Mucosa of stomach (tissue), 1 donor: Measurements from ENCODE around the gene CBX5.
"Not testable (repeated sequence)": the region's sequence is repeated elsewhere in the genome, so short reads cannot be mapped to it uniquely, and the experiment has no call there.

Source experiments
- H3K27me3 ChIP-seq: one replicate; pipeline ENCODE4 v1.7.0; 2013; ENCODE audit warnings: mild to moderate bottlenecking, low read length; ENCODE audit not compliant: control insufficient read depth, insufficient read depth
- H3K36me3 ChIP-seq: one replicate; pipeline ENCODE4 v1.7.0; 2013; ENCODE audit warnings: low read length; ENCODE audit not compliant: control insufficient read depth, insufficient read depth
- H3K4me1 ChIP-seq: one replicate; pipeline ENCODE4 v1.7.0; 2013; ENCODE audit warnings: mild to moderate bottlenecking, low read length; ENCODE audit not compliant: control insufficient read depth, insufficient read depth
- H3K4me3 ChIP-seq: one replicate; pipeline ENCODE4 v1.7.0; 2013; ENCODE audit warnings: low read length
- H3K9ac ChIP-seq: one replicate; pipeline ENCODE4 v1.7.0; 2013; ENCODE audit warnings: mild to moderate bottlenecking, low read length, moderate library complexity
- H3K9me3 ChIP-seq: one replicate; pipeline ENCODE4 v1.7.0; 2013; ENCODE audit warnings: mild to moderate bottlenecking, low read length, moderate library complexity; ENCODE audit not compliant: control insufficient read depth
- donor health status: Pancreatic carcinoma.

CBX5 gene

GRCh38 chr12:54227927-54228326, 52.0 kb downstream of the CBX5 start:
- not testable (repeated sequence) for H3K36me3 ChIP-seq, H3K4me3 ChIP-seq, H3K4me1 ChIP-seq, H3K27me3 ChIP-seq, H3K9ac ChIP-seq, H3K9me3 ChIP-seq

DNA sequence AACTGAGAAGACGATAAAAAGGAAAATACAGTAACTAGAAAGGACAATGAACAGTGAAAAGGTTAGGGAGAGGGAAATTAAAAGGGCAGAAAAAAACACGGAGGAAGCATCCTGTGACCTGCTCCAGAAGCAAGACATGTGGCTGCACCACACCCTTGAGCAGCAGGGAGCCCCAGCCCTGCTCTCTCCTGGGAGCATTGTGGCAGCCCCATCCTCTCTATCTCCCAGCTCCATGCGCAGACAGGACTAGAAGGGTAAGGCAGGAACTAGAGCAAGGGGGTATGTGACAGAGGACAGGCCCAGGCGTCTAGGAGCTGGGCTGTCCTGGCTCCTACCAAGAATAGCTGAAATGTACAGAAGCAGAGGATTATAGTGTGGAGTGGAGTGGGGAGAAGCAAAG, 52.5 kb downstream of the CBX5 start:
- Histone ChIP-seq H3K36me3 (no peaks in the 10 kb centered on the region), H3K9ac (no peak overlapping the region), H3K4me3 (no peak overlapping the region), H3K27me3 (no peaks in the 10 kb centered on the region), H3K4me1 (no peaks in the 10 kb centered on the region), H3K9me3 (no peaks in the 10 kb centered on the region)

DNA sequence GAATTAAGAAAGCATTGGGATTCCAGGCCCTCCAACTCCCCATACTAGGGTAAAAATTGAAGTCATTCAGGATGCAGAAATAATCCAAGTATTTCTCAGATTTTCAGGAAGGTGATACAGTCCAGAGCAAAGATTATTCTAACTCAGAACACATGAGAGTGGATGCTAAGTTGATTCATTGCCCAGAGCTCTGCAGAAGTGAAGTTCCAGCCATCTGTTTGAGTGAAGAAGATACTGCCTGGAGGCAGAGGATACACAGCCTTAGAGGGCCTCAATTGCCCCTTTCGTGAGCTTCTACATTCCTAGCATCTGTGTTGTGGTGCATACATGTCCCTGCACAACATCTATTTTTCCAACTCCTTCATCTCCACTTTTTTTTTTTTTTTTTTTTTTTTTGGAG, 54.3 kb downstream of the CBX5 start:
- no peaks in the 10 kb centered on the region for H3K36me3 ChIP-seq
- no peak overlapping the region for H3K9ac ChIP-seq
- H3K9me3 ChIP-seq: no peaks in the 10 kb centered on the region
- no peaks in the 10 kb centered on the region for H3K4me1 ChIP-seq
- H3K4me3 ChIP-seq: no peak overlapping the region
- H3K27me3 ChIP-seq: peaks cover 5% of the 10 kb centered on the region

DNA sequence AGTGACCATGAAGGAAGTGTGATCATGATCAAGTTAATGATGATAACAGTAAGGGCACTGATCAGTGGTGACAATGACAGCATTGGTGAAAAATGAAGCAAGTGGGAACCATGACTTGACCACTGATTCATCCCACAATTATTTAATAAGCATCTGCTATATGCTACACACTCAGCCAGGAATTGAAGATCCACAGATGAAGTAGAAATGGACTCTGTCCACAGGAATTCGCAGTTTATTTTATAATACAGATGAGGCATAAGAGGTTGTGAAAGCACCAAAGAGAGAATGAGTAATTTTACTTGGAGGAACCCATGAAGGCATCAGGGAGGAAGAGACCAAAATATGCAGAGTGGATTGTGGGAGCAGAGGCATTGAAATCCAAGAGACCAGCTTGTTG, 57.3 kb downstream of the CBX5 start:
- H3K36me3 ChIP-seq: no peaks in the 10 kb centered on the region
- no peak overlapping the region for H3K9ac ChIP-seq
- H3K9me3 ChIP-seq: no peaks in the 10 kb centered on the region
- H3K4me1 ChIP-seq: peaks cover 3% of the 10 kb centered on the region
- peaks cover 21% of the 10 kb centered on the region for H3K27me3 ChIP-seq
- H3K4me3 ChIP-seq: no peak overlapping the region

GRCh38 chr12:54221402-54221984, 58.4 kb downstream of the CBX5 start:
- Histone ChIP-seq H3K27me3 (peaks cover 31% of the 10 kb centered on the region), H3K9ac (no peak overlapping the region), H3K36me3 (no peaks in the 10 kb centered on the region), H3K9me3 (no peaks in the 10 kb centered on the region), H3K4me3 (no peak overlapping the region), H3K4me1 (peaks cover 13% of the 10 kb centered on the region)

- H3K4me1 ChIP-seq: peaks cover 13% of the 10 kb centered on the region
- no peak overlapping the region for H3K9ac ChIP-seq
- no peaks in the 10 kb centered on the region for H3K9me3 ChIP-seq
- H3K4me3 ChIP-seq: no peak overlapping the region
- peaks cover 40% of the 10 kb centered on the region for H3K27me3 ChIP-seq
- no peaks in the 10 kb centered on the region for H3K36me3 ChIP-seq
Measured at GRCh38 chr12:54220567-54220966, 59.4 kb downstream of the CBX5 start.

DNA sequence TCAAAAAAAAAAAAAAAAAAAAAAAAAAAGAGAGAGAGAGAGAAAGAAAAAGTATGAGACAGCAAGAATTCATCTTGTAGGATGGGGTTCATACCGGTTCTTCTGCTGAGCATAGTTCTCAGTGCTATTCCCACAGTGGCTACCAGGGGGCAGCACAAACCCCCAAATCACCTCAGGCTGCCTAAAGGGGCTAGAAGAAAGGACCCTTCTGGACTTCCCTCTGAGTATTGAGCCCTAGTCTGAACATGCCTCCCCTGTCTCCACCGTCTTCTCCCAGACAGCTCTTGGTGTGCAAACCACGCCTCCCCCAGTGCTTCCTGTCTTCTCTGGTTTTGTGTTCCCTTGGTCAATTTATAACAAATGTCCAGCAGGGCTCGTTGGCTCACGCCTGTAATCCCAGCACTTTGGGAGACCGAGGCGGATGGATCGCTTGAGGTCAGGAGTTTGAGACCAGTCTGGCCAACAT, 59.8 kb downstream of the CBX5 start:
- peaks cover 13% of the 10 kb centered on the region for H3K4me1 ChIP-seq
- H3K27me3 ChIP-seq: peaks cover 43% of the 10 kb centered on the region
- no peak overlapping the region for H3K9ac ChIP-seq
- no peaks in the 10 kb centered on the region for H3K9me3 ChIP-seq
- H3K4me3 ChIP-seq: no peak overlapping the region
- H3K36me3 ChIP-seq: no peaks in the 10 kb centered on the region

- H3K9me3 ChIP-seq: no peaks in the 10 kb centered on the region
- no peak overlapping the region for H3K9ac ChIP-seq
- peaks cover 13% of the 10 kb centered on the region for H3K4me1 ChIP-seq
- H3K27me3 ChIP-seq: peaks cover 57% of the 10 kb centered on the region
- H3K4me3 ChIP-seq: no peak overlapping the region
- no peaks in the 10 kb centered on the region for H3K36me3 ChIP-seq
Measured at GRCh38 chr12:54217774-54218241, 62.1 kb downstream of the CBX5 start.

DNA sequence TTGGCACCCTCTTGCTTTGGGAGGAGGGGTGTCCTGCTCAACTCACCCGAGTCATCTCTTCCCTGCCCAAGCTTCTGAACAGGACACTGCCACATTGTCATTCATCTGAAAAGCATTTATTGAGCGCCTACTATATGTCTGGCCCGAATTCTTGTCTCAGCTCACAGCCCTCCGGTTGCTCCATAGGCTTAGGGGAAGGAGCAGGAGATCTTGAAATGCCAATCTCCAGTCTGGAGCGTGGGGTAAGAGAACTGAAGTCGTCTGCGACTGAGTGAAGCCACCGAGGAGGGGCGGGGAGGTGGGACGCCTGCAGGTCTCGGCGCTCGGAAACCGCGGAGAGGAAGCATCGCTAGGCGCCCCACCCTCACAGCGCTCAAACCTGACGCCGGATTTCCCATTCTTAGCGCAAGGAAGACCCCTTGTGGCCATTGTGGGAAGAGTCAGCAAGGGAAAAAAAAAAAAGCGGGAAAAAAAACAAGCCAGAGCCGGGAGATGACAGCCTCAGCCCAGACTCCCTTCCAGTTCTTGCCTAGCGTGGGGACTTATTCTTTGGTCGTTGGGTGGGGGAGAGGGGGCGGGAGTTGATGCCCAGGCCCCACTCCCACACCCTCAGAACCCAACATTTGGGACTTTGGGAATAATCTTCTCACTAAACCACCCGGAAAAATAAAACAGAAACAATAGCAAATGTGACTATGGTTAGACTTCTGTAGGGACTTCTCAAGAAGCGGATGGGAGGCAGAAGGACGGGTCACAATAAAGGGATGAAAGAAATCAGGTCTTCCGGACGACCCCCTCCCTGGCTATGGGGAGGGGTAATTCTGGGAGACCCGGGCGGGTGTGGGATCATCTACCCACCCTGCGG, 62.9 kb downstream of the CBX5 start:
- Histone ChIP-seq H3K4me3 (no peak overlapping the region), H3K9me3 (no peaks in the 10 kb centered on the region), H3K9ac (no peak overlapping the region), H3K4me1 (peaks cover 13% of the 10 kb centered on the region), H3K27me3 (peaks cover 62% of the 10 kb centered on the region), H3K36me3 (no peaks in the 10 kb centered on the region)

- Histone ChIP-seq H3K9ac (no peak overlapping the region), H3K4me3 (no peak overlapping the region), H3K36me3 (no peaks in the 10 kb centered on the region), H3K27me3 (peaks cover 69% of the 10 kb centered on the region), H3K4me1 (peaks cover 13% of the 10 kb centered on the region), H3K9me3 (no peaks in the 10 kb centered on the region)
Measured at GRCh38 chr12:54215989-54216796, 63.7 kb downstream of the CBX5 start.

DNA sequence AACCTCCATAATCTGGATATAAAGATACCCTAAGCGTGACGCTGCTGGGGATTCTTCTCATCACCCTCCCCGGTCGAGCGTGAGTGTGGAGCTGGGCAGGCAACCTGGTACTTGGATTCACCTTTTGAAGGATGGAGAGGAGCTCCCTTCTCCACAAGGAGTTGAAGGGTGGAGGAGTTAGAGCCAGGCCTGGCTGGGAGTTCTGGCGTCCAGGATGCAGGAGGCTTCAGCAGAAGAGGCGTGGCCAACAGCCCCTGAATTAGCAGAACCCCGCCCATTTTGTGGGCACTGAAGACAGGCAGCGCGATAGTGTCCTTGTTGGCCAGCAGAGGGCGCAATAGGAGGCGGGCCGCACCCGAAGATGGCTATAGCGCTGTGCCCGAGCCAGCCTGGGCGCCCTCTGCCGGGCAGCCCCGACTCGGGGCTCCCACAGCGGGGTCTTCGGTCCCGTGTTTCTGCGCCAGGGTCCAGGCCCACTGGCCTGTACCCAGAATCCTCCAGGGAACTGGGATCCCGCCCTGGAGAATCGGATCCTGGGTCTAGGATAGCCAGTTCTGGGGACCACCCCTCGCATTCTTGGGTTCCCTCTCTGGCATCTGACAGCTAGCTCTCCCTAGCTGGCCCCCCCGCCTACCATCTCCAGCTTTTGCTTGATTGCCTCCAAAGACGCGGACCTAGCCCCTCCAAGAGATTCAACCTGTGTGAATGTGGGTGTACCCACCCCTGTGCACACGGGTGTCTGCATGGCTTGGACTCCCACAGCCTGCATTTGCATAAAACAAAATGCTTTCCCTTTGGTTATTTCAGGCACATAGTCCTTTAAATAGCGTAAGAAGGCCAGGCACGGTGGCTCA, 65.1 kb downstream of the CBX5 start:
- Histone ChIP-seq H3K9me3 (no peaks in the 10 kb centered on the region), H3K9ac (no peak overlapping the region), H3K4me3 (no peak overlapping the region), H3K36me3 (no peaks in the 10 kb centered on the region), H3K4me1 (peaks cover 13% of the 10 kb centered on the region), H3K27me3 (peaks cover 78% of the 10 kb centered on the region)
